GM23338 (cell line): ENCODE data around the gene MYO1F. TPM values are rescaled to one million over a fixed set of nuclear protein-coding genes. Genes with fewer than 3 reads are reported as not detected.
"Not testable (repeated sequence)": the region's sequence is repeated elsewhere in the genome, so short reads cannot be mapped to it uniquely, and the experiment has no call there.

Experiments
- ATAC-seq: fragments of 200-7000 bp; cut with Tn5 transposase; 3 replicates; pipeline ENCODE4 v1.9.1; 2020
- DNase-seq: peaks from one replicate; pipeline ENCODE4 v3.0.0-alpha.2; 2015; ENCODE audit warnings: low spot score
- H2AFZ ChIP-seq: fragments of 200-600 bp; sonication (generic); 2 replicates; pipeline ENCODE4 v1.8.0; 2016; ENCODE audit warnings: antibody characterized with exemption, mild to moderate bottlenecking, moderate library complexity
- H3F3A ChIP-seq: fragments of 200-600 bp; sonication (generic); replicated peaks from 2 replicates; pipeline ENCODE4 v1.8.0; 2017; ENCODE audit warnings: antibody characterized with exemption, mixed run types, low read depth
- H3K27ac ChIP-seq: fragments of 200-600 bp; sonication (generic); 2 replicates; pipeline ENCODE4 v1.6.1; 2016; ENCODE audit warnings: low read depth
- H3K27me3 ChIP-seq: fragments of 200-600 bp; sonication (generic); 2 replicates; pipeline ENCODE4 v1.8.0; 2016; ENCODE audit warnings: mild to moderate bottlenecking, mixed run types, moderate library complexity; ENCODE audit not compliant: insufficient read depth
- H3K36me3 ChIP-seq: fragments of 200-600 bp; sonication (generic); 2 replicates; pipeline ENCODE4 v1.8.0; 2016; ENCODE audit warnings: mild to moderate bottlenecking; ENCODE audit not compliant: insufficient read depth
- H3K4me1 ChIP-seq: fragments of 200-600 bp; sonication (generic); 2 replicates; pipeline ENCODE4 v1.8.0; 2016; ENCODE audit warnings: mild to moderate bottlenecking, moderate library complexity; ENCODE audit not compliant: insufficient read depth
- H3K4me2 ChIP-seq: fragments of 200-600 bp; sonication (generic); 2 replicates; pipeline ENCODE4 v1.7.1; 2017; ENCODE audit warnings: mixed run types
- H3K4me3 ChIP-seq: fragments of 200-600 bp; sonication (generic); 2 replicates; pipeline ENCODE4 v1.6.1; 2016; ENCODE audit warnings: mixed run types
- H3K79me2 ChIP-seq: fragments of 200-600 bp; sonication (generic); replicated peaks from 2 replicates; pipeline ENCODE4 v1.8.0; 2017; ENCODE audit warnings: mild to moderate bottlenecking; ENCODE audit not compliant: insufficient read depth
- H3K9me2 ChIP-seq: fragments of 200-600 bp; sonication (generic); 2 replicates; pipeline ENCODE4 v1.8.0; 2017; ENCODE audit not compliant: insufficient read depth
- H4K20me1 ChIP-seq: fragments of 200-600 bp; sonication (generic); replicated peaks from 2 replicates; pipeline ENCODE4 v1.8.0; 2017; ENCODE audit warnings: mild to moderate bottlenecking; ENCODE audit not compliant: insufficient read depth
- H3K27ac Mint-ChIP-seq: 2 replicates; pipeline ENCODE4 v1.8.0; 2020; ENCODE audit warnings: inconsistent platforms, mild to moderate bottlenecking, moderate library complexity, mixed read lengths
- H3K27me3 Mint-ChIP-seq: 3 replicates; pipeline ENCODE4 v1.8.0; 2022; ENCODE audit warnings: low read depth, mild to moderate bottlenecking, moderate library complexity, mixed read lengths, inconsistent platforms; ENCODE audit not compliant: insufficient read depth, poor library complexity
- H3K36me3 Mint-ChIP-seq: 3 replicates; pipeline ENCODE4 v1.8.0; 2021; ENCODE audit warnings: low read depth, mild to moderate bottlenecking, inconsistent platforms, moderate library complexity, mixed read lengths
- H3K4me1 Mint-ChIP-seq: 3 replicates; pipeline ENCODE4 v1.8.0; 2020; ENCODE audit warnings: mild to moderate bottlenecking, inconsistent platforms, mixed read lengths
- H3K4me3 Mint-ChIP-seq: 3 replicates; pipeline ENCODE4 v1.8.0; 2021; ENCODE audit warnings: moderate library complexity, mild to moderate bottlenecking, inconsistent platforms, mixed read lengths
- H3K9me3 Mint-ChIP-seq: 3 replicates; pipeline ENCODE4 v1.8.0; 2020; ENCODE audit warnings: moderate library complexity, mild to moderate bottlenecking, inconsistent platforms, mixed read lengths
- CREB1 ChIP-seq: fragments of 250-450 bp; sonication (Bioruptor Pico); IDR thresholded peaks from 2 replicates; pipeline ENCODE4 v1.5.0; 2020; ENCODE audit warnings: low read depth, mild to moderate bottlenecking, moderate library complexity
- JUNB ChIP-seq: IDR thresholded peaks from one replicate; pipeline ENCODE4 v1.6.1; 2016; ENCODE audit warnings: antibody characterized with exemption; ENCODE audit not compliant: unreplicated experiment
- STAT1 ChIP-seq: IDR thresholded peaks from one replicate; pipeline ENCODE4 v1.6.1; 2016; ENCODE audit warnings: antibody characterized with exemption; ENCODE audit not compliant: unreplicated experiment
- ZNF114 ChIP-seq: fragments of 250-450 bp; sonication (Bioruptor Pico); IDR thresholded peaks from 2 replicates; pipeline ENCODE4 v1.5.0; 2020; ENCODE audit warnings: mild to moderate bottlenecking, moderate library complexity
- polyA plus RNA-seq: library from polyadenylated mRNA; unstranded; fragments of >200 nt; fragmentation: Nextera tagmentation; extraction: Ambion mirVana; gene quantifications from 2 replicates; pipeline ENCODE4 v1.2.1, GENCODE V29; 2016
- total RNA-seq: library from RNA; depleted of rRNA; stranded (reverse); fragments of >200 nt; shearing (Covaris generic); gene quantifications from 2 replicates; pipeline ENCODE4 v1.2.3, GENCODE V29; 2014
- TF ChIP-seq, protein P1 (sequence below): IDR thresholded peaks from one replicate; pipeline ENCODE4 v1.6.1; 2018; ENCODE audit warnings: antibody characterized with exemption; ENCODE audit not compliant: unreplicated experiment
- TF ChIP-seq, protein P2 (sequence below), 2 experiments: fragments of 200-600 bp in 1 of 2; sonication (generic) in 1 of 2; conservative IDR thresholded peaks; 2 replicates each; pipeline versions ENCODE4 v1.5.1 to v1.6.1; 2016 to 2017; ENCODE audit warnings: antibody characterized with exemption in 2 of 2, low read depth in 2 of 2, mild to moderate bottlenecking in 2 of 2, moderate library complexity in 1 of 2

MYO1F gene
- total and polyA plus RNA-seq, 2 experiments from 2014 or later, result 3.9 to 5.7 TPM

DNA sequence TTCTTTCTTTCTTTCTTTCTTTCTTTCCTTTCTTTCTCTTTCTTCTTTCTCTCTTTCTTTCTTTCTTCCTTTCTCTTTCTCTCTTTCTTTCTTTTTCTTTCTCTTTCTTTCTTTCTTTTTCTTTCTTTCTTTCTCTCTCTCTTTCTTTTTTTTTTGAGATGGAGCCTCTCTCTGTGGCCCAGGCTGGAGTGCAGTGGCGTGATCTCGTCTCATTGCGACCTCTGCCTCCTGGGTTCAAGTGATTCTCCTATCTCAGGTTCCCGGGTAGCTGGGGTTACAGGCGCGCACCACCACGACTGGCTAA is 2.7 kb downstream of the MYO1F start:
- DNase-seq, H4K20me1 ChIP-seq, H3K27ac Mint-ChIP-seq, H3K79me2 ChIP-seq, H3K9me2 ChIP-seq, H3K4me2 ChIP-seq, H3K27ac ChIP-seq, H3K27me3 ChIP-seq, ATAC-seq, H3K4me3 Mint-ChIP-seq, H3K36me3 ChIP-seq, H3F3A ChIP-seq, H3K4me3 ChIP-seq, H3K9me3 Mint-ChIP-seq, H2AFZ ChIP-seq, H3K36me3 Mint-ChIP-seq: not testable (repeated sequence)
- H3K27me3 Mint-ChIP-seq, result peaks cover 22% of the 10 kb centered on the region
- peaks cover 25% of the 10 kb centered on the region for H3K4me1 ChIP-seq
- peaks cover 27% of the 10 kb centered on the region for H3K4me1 Mint-ChIP-seq

DNA sequence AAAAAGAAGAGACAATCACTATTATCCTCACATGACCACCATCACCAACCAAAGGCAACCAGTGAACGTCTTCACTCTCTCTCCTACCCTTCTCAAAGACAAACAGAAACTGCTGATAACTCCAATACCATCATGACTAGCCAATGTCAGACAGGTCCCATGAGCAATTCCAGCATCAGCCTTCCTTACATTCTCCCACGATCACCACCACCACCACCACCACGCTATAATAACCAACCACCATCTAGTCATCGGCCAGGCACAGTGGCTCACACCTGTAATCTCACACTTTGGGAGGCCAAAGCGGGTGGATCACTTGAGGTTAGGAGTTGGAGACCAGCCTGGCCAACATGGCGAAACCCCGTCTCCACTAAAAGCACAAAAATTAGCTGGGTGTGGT is 3.9 kb downstream of the MYO1F start:
- Histone ChIP-seq H3K4me3 (no peak overlapping the region), H3F3A (no peaks in the 10 kb centered on the region; the same call in 1 of the 2 replicates), H2AFZ (no peak overlapping the region), H3K4me2 (no peak overlapping the region), H3K4me1 (peaks cover 25% of the 10 kb centered on the region), H3K36me3 (no peaks in the 10 kb centered on the region), H4K20me1 (no peaks in the 10 kb centered on the region), H3K9me2 (0 out of 2 replicates have a peak, but pooled peaks cover 3% of the 10 kb centered on the region), H3K79me2 (no peaks in the 10 kb centered on the region), H3K27me3 (no peaks in the 10 kb centered on the region), H3K27ac (no peak overlapping the region)
- DNase-seq (no peak), ATAC-seq (no peak)
- no peak for TF ChIP-seq CREB1 (CRISPR knock-in tag)
- TF ChIP-seq ZNF114 (CRISPR knock-in tag), result no peak
- Mint-ChIP-seq H3K27ac (no peak overlapping the region), H3K4me3 (no peak overlapping the region), H3K4me1 (peaks cover 18% of the 10 kb centered on the region), H3K27me3 (peaks cover 16% of the 10 kb centered on the region), H3K9me3 (no peaks in the 10 kb centered on the region), H3K36me3 (no peaks in the 10 kb centered on the region)

DNA sequence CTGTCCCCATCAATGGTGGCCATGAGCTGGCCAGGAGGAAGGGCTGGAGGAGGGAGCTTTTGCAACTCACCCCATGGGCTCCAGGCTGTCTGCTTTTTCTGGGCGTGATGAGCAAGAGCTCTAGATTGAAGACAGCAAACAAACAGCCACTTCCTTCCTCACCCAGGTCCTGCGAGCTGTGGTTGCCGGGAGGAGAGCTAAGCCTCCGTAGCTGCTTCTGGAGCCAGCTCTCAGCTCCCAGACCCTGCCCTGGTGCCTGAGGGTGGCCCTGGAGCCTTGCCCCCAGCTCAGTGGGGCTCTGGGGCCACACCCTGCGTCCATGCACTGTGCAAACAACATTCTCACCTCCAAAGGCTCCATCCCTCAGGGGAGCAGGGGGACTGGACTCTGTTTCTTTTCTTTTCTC is 6.2 kb downstream of the MYO1F start:
- H3K4me3 ChIP-seq, result no peak overlapping the region
- no peaks in the 10 kb centered on the region for H3K27me3 ChIP-seq
- H3K9me3 Mint-ChIP-seq, result no peaks in the 10 kb centered on the region
- H2AFZ ChIP-seq, result no peak overlapping the region
- H3K27ac ChIP-seq, result no peak overlapping the region
- H3K27me3 Mint-ChIP-seq, result peaks cover 16% of the 10 kb centered on the region
- 0 out of 2 replicates have a peak, but pooled peaks cover 3% of the 10 kb centered on the region for H3K9me2 ChIP-seq
- H3K4me3 Mint-ChIP-seq, result no peak overlapping the region
- H3K79me2 ChIP-seq, result no peaks in the 10 kb centered on the region
- no peak overlapping the region for H3K27ac Mint-ChIP-seq
- H3K36me3 Mint-ChIP-seq, result no peaks in the 10 kb centered on the region
- H3K4me1 Mint-ChIP-seq, result peaks cover 6% of the 10 kb centered on the region
- no peaks in the 10 kb centered on the region for H4K20me1 ChIP-seq
- ATAC-seq (no peak), DNase-seq (no peak)
- H3K4me2 ChIP-seq, result no peak overlapping the region
- no peaks in the 10 kb centered on the region for H3K36me3 ChIP-seq
- peaks cover 6% of the 10 kb centered on the region for H3K4me1 ChIP-seq
- no peaks in the 10 kb centered on the region; the same call in 1 of the 2 replicates for H3F3A ChIP-seq
- TF ChIP-seq, protein P1, sequence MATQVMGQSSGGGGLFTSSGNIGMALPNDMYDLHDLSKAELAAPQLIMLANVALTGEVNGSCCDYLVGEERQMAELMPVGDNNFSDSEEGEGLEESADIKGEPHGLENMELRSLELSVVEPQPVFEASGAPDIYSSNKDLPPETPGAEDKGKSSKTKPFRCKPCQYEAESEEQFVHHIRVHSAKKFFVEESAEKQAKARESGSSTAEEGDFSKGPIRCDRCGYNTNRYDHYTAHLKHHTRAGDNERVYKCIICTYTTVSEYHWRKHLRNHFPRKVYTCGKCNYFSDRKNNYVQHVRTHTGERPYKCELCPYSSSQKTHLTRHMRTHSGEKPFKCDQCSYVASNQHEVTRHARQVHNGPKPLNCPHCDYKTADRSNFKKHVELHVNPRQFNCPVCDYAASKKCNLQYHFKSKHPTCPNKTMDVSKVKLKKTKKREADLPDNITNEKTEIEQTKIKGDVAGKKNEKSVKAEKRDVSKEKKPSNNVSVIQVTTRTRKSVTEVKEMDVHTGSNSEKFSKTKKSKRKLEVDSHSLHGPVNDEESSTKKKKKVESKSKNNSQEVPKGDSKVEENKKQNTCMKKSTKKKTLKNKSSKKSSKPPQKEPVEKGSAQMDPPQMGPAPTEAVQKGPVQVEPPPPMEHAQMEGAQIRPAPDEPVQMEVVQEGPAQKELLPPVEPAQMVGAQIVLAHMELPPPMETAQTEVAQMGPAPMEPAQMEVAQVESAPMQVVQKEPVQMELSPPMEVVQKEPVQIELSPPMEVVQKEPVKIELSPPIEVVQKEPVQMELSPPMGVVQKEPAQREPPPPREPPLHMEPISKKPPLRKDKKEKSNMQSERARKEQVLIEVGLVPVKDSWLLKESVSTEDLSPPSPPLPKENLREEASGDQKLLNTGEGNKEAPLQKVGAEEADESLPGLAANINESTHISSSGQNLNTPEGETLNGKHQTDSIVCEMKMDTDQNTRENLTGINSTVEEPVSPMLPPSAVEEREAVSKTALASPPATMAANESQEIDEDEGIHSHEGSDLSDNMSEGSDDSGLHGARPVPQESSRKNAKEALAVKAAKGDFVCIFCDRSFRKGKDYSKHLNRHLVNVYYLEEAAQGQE, result no peak
- no peak for TF ChIP-seq JUNB
- no peak for TF ChIP-seq CREB1 (CRISPR knock-in tag)
- TF ChIP-seq, protein P2, sequence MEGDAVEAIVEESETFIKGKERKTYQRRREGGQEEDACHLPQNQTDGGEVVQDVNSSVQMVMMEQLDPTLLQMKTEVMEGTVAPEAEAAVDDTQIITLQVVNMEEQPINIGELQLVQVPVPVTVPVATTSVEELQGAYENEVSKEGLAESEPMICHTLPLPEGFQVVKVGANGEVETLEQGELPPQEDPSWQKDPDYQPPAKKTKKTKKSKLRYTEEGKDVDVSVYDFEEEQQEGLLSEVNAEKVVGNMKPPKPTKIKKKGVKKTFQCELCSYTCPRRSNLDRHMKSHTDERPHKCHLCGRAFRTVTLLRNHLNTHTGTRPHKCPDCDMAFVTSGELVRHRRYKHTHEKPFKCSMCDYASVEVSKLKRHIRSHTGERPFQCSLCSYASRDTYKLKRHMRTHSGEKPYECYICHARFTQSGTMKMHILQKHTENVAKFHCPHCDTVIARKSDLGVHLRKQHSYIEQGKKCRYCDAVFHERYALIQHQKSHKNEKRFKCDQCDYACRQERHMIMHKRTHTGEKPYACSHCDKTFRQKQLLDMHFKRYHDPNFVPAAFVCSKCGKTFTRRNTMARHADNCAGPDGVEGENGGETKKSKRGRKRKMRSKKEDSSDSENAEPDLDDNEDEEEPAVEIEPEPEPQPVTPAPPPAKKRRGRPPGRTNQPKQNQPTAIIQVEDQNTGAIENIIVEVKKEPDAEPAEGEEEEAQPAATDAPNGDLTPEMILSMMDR (conservative IDR thresholded peaks at IDR 0.05; ENCODE audit: low read depth in 2 of 2), result no peak
- TF ChIP-seq STAT1, result no peak
